ENCODE results near the gene ZNF587.
A peak's percentile ranks its signal among the peaks of the same experiment; 100 is the strongest.
"Not testable (repeated sequence)": the region's sequence is repeated elsewhere in the genome, so short reads cannot be mapped to it uniquely, and the experiment has no call there.

The ZNF587 gene

DNA sequence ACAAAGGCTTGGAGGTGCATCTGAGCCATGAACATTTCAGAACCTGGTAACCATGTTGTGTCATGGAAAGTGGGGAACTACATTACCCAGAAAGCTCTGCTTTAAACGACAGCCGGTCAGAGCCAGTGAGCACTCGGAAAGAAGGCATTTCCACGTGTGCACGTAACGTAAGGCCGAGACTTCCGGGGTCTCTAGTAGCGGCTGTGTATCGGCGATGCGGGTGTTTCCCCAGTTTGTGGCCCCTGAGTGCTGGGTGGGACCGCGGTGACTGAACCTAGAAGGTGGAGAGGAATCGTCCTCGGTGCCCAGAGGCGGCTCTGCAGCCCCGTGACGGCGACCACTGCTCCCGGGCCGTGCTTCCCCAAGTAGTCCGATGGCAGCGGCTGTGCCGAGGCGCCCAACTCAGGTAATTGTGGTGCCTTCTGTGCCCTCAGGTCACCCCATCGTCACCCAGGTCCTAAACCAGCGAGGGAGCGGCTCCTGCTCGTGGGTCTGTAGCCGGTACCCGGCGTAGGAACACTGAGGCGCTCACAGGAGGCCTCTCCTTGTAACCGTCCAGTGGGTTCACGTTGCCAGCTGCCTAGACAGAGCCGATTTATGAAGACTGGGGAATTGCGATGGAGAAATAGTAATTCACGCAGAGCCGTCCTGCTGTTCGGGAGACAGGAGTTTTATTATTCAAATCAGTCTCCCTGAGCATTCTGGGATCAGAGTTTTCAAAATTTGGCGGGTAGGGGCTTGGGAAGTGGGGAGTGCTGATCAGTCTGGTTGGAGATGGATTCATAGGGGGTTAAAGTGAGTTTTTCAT, at the start of gene ZNF587:
TSS of gene ZNF587 (plus strand) at position 194 of the 808 bp plus-strand sequence. CDS start at position 374, 180 bp downstream.
- DNase-seq, result peak; percentile 88 to 92

- no peak for DNase-seq
Measured at GRCh38 chr19:57800696-57801095, 49.0 kb upstream of the ZNF587 start.

DNA sequence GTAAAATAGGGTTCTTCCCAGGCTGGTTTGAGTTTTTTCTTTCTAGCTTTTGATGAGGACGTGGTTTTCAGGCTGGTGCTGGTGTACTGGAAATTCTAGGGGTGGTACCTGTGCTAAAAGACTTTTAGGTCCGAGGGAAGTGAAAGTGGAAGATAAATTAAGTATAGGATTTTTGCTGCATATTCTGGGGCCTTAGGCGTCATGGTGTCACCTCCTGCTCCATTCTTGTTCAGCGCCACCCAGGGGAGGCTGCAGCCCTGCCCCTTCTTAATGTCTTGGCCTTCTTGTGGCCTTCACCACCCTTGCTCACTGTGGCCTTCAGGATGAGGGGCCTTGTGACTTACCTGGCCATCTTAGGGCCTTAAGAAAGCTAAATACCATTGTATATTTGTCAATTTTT, 47.4 kb upstream of the ZNF587 start:
- no peak for DNase-seq

GRCh38 chr19:57803265-57803593, 46.4 kb upstream of the ZNF587 start:
- peak in 1 of 2 experiments; percentile 17 for DNase-seq

GRCh38 chr19:57803594-57804325, 45.9 kb upstream of the ZNF587 start:
- peak; percentile 26 to 41 for DNase-seq

GRCh38 chr19:57807541-57807940, 42.1 kb upstream of the ZNF587 start:
- DNase-seq, result no peak

DNA sequence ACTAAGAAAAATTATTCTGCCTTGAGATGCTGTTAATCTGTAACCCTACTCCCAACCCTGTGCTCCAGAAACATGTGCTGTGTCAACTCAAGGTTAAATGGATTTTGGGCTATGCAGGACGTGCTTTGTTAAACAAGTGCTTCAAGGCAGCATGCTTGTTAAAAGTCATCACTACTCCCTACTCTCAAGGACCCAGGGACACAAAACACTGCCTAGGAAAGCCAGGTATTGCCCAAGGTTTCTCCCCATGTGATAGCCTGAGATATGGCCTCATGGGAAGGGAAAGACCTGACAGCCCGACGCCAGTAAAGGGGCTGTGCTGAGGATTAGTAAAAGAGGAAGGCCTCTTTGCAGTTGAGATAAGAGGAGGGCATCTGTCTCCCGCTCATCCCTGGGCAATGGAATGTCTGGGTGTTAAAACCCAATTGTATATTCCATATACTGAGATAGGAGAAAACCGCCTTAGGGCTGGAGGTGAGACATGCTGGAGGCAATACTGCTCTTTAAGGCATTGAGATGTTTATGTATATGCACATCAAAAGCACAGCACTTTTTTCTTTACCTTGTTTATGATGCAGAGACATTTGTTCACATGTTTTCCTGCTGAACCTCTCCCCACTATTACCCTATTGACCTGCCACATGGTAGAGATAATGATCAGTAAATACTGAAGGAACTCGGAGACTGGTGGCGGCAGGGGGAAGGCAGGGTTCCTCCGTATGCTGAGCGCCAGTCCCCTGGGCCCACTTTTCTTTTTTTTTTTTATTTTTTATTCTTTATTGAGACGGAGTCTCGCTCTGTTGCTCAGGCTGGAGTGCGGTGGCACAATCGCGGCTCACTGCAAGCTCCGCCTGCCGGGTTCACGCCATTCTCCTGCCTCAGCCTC, 39.0 kb upstream of the ZNF587 start:
- DNase-seq, result not testable (repeated sequence)

GRCh38 chr19:57812226-57812625, 37.4 kb upstream of the ZNF587 start:
- DNase-seq, result peak in 1 of 2 experiments; percentile 8

- DNase-seq, result not testable (repeated sequence)
Measured at GRCh38 chr19:57812975-57813820, 36.5 kb upstream of the ZNF587 start.

GRCh38 chr19:57813919-57814504, 35.6 kb upstream of the ZNF587 start:
- DNase-seq, result no peak

DNA sequence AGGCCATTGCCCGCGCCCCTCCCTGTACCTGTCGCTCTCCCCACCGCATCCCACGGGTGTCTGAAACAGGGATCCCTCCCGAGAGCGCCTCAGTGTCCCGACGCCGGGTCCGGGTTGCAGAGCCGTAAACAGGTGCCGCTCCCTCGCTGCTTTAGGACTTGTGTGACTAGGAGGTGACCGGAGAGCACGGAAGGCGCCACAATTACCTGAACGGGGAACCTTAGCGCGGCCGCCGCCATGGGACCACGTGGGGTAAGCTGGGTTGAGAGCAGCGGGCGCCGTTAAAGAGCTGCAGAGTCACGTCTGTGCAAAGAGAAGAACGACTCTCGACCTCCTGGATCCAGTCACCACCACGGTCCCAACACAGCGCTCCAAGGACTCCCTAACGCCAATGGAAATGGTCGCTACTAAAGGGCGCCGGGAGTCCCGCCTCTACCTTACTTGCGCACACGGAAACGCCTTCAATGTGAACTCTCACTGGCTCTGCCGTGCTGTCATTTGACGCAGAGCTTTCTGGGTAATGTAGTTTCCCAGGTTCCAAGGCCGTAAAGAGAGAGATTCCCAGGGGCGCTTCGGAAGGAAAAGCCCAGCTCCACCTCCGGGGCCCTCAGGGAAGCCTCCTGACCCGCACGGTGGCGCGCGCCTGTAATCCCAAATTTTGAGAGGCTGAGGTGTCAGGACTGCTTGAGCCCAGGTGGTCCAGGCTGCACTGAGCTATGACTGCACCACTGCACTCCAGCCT, 35.0 kb upstream of the ZNF587 start, which contains the start of gene ZNF552:
TSS of gene ZNF552 (minus strand) at position 409 of the 742 bp plus-strand sequence. CDS start at position 239, 170 bp downstream.
- DNase-seq, result peak; percentile 95 to 97

GRCh38 chr19:57815247-57816075, 34.2 kb upstream of the ZNF587 start:
- no peak for DNase-seq

GRCh38 chr19:57816652-57817051, 33.0 kb upstream of the ZNF587 start:
- no peak for DNase-seq

GRCh38 chr19:57817976-57818375, 31.7 kb upstream of the ZNF587 start:
- no peak for DNase-seq

DNA sequence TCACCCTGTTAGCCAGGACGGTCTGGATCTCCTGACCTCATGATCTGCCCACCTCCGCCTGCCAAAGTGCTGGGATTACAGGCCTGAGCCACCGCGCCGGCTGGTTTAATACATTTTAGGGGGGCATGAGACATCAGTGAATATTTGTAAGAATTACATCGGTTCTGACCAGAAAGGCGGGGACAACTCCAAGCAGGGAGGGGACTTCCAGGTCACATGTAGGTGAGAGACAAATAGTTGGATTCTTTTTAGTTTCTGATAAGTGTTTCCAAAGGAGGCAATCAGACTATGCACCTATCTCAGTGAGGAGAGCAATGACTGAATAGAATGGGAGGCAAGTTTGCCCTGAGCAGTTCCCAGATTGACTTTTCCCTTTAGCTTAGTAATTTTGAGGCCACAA, 31.3 kb upstream of the ZNF587 start:
- DNase-seq, result no peak

- peak; percentile 90 to 94 for DNase-seq
Measured at GRCh38 chr19:57819475-57820148, 30.0 kb upstream of the ZNF587 start.

DNA sequence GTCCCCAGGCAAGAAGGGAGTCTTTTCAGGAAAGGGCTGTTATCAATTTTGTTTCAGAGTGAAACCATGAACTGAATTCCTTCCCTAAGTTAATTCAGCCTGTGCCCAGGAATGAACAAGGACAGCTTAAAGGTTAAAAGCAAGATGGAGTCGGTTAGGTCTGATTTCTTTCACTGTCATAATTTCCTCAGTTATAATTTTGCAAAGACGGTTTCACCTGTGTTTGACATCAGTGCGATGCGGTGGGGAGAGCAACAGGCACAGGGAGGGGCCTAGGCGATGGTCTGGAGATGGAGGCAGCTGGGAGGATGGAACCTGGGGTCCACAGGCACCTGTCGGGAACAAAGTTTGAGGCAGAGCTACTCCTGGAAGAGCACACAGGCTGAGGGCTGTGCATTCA, 29.1 kb upstream of the ZNF587 start:
- no peak for DNase-seq

- not testable (repeated sequence) for DNase-seq
Measured at GRCh38 chr19:57821095-57821494, 28.6 kb upstream of the ZNF587 start.

DNA sequence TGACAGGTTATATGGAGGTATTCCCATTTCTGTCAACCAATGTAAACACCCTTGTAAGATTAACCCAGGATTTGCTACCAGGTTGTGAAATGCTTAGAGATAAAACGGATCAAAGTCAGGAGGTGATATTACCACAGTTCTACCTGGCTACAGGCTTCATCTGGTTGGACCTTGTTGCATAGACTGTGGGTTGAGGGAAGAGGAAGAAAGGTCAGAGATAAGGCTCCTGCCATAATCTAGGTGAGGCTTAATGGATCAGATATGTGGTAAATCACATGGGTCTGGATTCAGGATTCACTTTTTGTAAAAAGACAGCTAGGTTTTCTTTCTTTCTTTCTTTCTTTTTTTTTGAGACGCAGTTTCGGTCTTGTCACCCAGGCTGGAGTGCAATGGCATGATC, 28.2 kb upstream of the ZNF587 start:
- not testable (repeated sequence) for DNase-seq

All from Kasumi-1 (cell line).